ENCODE measurements around the gene AVPI1. TPM values are rescaled to one million over a fixed set of nuclear protein-coding genes. Genes with fewer than 3 reads are reported as not detected.
"Not testable (repeated sequence)": the region's sequence is repeated elsewhere in the genome, so short reads cannot be mapped to it uniquely, and the experiment has no call there.

Gene AVPI1
- total and polyA plus RNA-seq, 2 donors, result 7.5 to 21.2 TPM

GRCh38 chr10:97682042-97682441, 5.0 kb downstream of the AVPI1 start:
- Histone ChIP-seq H3K4me3 (ENCODE audit: low read depth, low read length) (no peak overlapping the region), H3K36me3 (ENCODE audit: insufficient read depth) (no peaks in the 10 kb centered on the region), H3K4me1 (ENCODE audit: insufficient read depth) (no peaks in the 10 kb centered on the region), H3K27ac (ENCODE audit: low read depth) (no peak overlapping the region)
- DNase-seq (ENCODE audit: extremely low spot score), result no peak
- 86% methylated on average over 4 of the region's 4 CpGs for WGBS

- Histone ChIP-seq H3K27ac (ENCODE audit: low read depth) (no peak overlapping the region), H3K4me3 (ENCODE audit: low read depth, low read length) (no peak overlapping the region), H3K4me1 (ENCODE audit: insufficient read depth) (no peaks in the 10 kb centered on the region), H3K36me3 (ENCODE audit: insufficient read depth) (no peaks in the 10 kb centered on the region)
- whole genome bisulfite sequencing, result 93% methylated on average over 16 of the region's 16 CpGs
- DNase-seq (ENCODE audit: extremely low spot score), result no peak
Measured at GRCh38 chr10:97679594-97679993, 7.4 kb downstream of the AVPI1 start.

GRCh38 chr10:97676770-97677581, 10.1 kb downstream of the AVPI1 start:
- Histone ChIP-seq H3K27ac (ENCODE audit: low read depth) (no peak overlapping the region), H3K36me3 (ENCODE audit: insufficient read depth) (no peaks in the 10 kb centered on the region), H3K4me3 (ENCODE audit: low read depth, low read length) (no peak overlapping the region), H3K4me1 (ENCODE audit: insufficient read depth) (no peaks in the 10 kb centered on the region)
- 91% methylated on average over 2 of the region's 2 CpGs for WGBS
- DNase-seq (ENCODE audit: extremely low spot score), result no peak

DNA sequence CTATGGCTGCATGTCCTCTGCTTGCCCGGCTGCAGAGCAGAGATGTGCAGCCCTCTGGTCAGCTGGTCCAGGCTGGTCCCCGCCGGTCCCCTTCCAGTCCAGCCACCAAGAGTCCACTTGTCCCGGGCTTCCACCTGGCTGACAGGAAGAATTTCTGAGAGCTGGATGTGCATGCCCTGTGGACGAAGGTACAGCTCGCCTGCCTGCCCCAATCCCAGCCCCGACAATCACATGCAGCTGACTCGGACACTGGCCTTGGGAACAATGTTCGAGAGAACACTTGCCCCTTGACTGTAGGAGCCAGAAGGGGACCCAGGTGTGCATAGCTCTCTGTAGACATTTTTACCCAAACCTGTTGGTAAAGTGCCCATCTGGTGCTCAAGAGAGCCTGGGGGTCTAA, 11.8 kb downstream of the AVPI1 start:
- H3K4me1 ChIP-seq (ENCODE audit: insufficient read depth), result no peaks in the 10 kb centered on the region
- no peak for DNase-seq (ENCODE audit: extremely low spot score)
- no peak overlapping the region for H3K27ac ChIP-seq (ENCODE audit: low read depth)
- WGBS, result 93% methylated on average over 9 of the region's 9 CpGs
- H3K4me3 ChIP-seq (ENCODE audit: low read depth, low read length), result no peak overlapping the region
- H3K36me3 ChIP-seq (ENCODE audit: insufficient read depth), result no peaks in the 10 kb centered on the region

DNA sequence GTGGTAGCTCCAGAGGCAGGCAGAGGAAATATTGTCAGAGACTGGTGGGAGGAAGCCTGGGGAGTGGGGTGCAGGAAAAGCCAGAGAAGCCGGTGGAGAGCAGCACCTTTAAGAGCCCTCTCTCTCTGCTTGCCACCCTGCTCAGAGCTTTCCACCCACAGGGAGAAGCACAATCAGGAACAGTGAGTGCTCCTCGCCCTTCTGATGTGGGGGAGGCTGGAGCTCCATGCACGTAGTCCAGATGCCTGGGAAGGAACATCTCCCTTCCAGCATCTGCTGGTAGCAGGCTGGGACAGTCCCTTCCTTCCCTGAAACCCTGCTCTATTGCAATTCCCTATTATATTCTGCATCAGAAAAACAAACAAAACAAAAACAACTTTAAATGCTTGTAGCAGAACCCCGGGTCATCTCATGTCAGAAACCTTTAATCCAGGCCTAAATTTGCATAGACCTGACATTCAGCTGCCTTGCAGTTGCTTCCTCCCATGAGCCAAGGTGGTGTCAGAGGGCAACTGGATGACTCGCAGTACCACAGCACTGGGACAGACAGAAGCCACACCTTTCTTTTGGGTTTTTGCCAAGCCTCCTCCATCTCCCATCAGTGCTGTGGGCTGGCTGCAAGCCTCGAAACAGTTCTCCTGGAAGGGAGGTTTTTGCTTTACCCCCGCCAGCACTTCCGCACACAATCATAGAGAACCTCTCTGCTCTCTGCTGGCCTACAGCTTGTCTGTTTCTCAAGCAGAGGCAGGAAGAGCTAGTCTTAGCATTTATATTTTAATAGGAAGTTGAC, 13.1 kb downstream of the AVPI1 start:
- no peak for DNase-seq (ENCODE audit: extremely low spot score)
- Histone ChIP-seq H3K4me3 (ENCODE audit: low read depth, low read length) (no peak overlapping the region), H3K4me1 (ENCODE audit: insufficient read depth) (no peaks in the 10 kb centered on the region), H3K27ac (ENCODE audit: low read depth) (no peak overlapping the region), H3K36me3 (ENCODE audit: insufficient read depth) (no peaks in the 10 kb centered on the region)
- WGBS, result 77% methylated on average over 8 of the region's 8 CpGs

DNA sequence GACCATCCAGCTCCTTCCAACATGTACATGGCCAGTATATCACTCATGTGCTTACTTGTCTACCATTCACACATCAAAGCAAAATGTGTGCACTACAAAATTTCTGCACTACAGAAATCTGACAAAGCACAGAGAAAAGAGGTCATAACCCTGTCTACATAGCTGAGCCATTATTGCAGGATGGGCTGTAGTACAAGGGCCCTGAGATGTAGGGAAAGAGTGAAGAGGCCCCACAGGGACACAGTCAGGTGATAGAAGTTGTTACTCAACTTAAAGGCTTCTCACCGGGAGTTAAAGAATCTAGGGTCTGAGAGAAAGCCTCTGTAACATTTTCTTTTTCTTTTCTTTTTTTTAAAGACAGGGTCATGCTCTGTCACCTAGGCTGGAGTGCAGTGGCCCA, 17.5 kb downstream of the AVPI1 start:
- Histone ChIP-seq H3K4me3 (ENCODE audit: low read depth, low read length) (no peak overlapping the region), H3K4me1 (ENCODE audit: insufficient read depth) (no peaks in the 10 kb centered on the region), H3K27ac (ENCODE audit: low read depth) (no peak overlapping the region), H3K36me3 (ENCODE audit: insufficient read depth) (peaks cover 2% of the 10 kb centered on the region)
- DNase-seq (ENCODE audit: extremely low spot score), result no peak
- WGBS, result 78% methylated on average over 1 of the region's 1 CpG

DNA sequence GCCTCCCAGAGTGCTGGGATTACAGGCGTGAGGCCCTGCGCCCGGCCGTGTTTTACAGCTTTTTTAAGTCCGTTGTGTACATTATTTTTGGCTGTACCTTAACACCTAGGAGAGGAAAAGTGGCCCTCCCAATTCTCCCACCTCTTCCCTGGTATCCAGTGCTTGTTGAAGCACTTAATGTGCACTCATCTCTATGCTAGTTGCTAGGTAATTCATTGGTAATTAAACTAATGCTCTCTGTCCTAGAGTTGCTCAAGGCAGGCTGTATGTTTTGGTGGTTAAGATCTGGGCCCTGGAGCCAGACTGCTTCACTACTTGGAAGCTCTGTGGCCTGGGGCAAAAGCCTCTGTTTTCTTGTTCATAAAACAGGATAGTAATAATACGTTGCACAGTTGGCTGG, 19.6 kb downstream of the AVPI1 start:
- WGBS, result 83% methylated on average over 6 of the region's 6 CpGs
- H3K4me1 ChIP-seq (ENCODE audit: insufficient read depth), result no peaks in the 10 kb centered on the region
- peaks cover 2% of the 10 kb centered on the region for H3K36me3 ChIP-seq (ENCODE audit: insufficient read depth)
- H3K27ac ChIP-seq (ENCODE audit: low read depth), result no peak overlapping the region
- no peak overlapping the region for H3K4me3 ChIP-seq (ENCODE audit: low read depth, low read length)
- DNase-seq (ENCODE audit: extremely low spot score), result no peak

GRCh38 chr10:97666992-97667391, 20.0 kb downstream of the AVPI1 start:
- no peak for DNase-seq (ENCODE audit: extremely low spot score)
- peaks cover 2% of the 10 kb centered on the region for H3K36me3 ChIP-seq (ENCODE audit: insufficient read depth)
- no peak overlapping the region for H3K4me3 ChIP-seq (ENCODE audit: low read depth, low read length)
- WGBS, result 93% methylated on average over 7 of the region's 7 CpGs
- no peak overlapping the region for H3K27ac ChIP-seq (ENCODE audit: low read depth)
- no peaks in the 10 kb centered on the region for H3K4me1 ChIP-seq (ENCODE audit: insufficient read depth)

GRCh38 chr10:97664282-97664850, 22.7 kb downstream of the AVPI1 start:
- Histone ChIP-seq H3K36me3 (ENCODE audit: insufficient read depth) (peaks cover 2% of the 10 kb centered on the region), H3K4me1 (ENCODE audit: insufficient read depth) (no peaks in the 10 kb centered on the region), H3K4me3 (ENCODE audit: low read depth, low read length) (no peak overlapping the region), H3K27ac (ENCODE audit: low read depth) (no peak overlapping the region)
- WGBS, result 86% methylated on average over 1 of the region's 1 CpG
- DNase-seq (ENCODE audit: extremely low spot score), result no peak

- no peaks in the 10 kb centered on the region for H3K4me1 ChIP-seq (ENCODE audit: insufficient read depth)
- no peak overlapping the region for H3K27ac ChIP-seq (ENCODE audit: low read depth)
- DNase-seq (ENCODE audit: extremely low spot score), result no peak
- WGBS, result 28% methylated on average over 1 of the region's 1 CpG
- peaks cover 3% of the 10 kb centered on the region for H3K36me3 ChIP-seq (ENCODE audit: insufficient read depth)
- H3K4me3 ChIP-seq (ENCODE audit: low read depth, low read length), result no peak overlapping the region
Measured at GRCh38 chr10:97659589-97659988, 27.5 kb downstream of the AVPI1 start.

DNA sequence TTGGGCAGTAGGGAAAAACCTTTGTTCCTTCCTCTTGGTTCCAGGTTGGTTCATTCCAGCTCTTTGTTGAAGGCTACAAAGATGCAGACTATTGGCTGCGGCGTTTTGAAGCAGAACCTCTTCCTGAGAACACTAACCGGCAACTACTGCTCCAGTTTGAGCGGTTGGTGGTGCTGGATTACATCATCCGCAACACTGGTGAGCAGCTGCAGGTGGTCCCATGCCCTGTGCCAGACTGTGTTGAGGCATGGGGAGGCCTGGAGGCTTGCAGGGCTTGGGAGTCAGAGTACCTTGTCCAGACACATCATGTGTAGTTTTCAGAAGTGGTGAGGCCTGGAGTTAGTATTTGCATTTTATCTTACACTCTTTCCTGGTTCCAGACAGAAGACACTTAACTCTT, 30.3 kb downstream of the AVPI1 start:
- Histone ChIP-seq H3K4me3 (ENCODE audit: low read depth, low read length) (no peak overlapping the region), H3K4me1 (ENCODE audit: insufficient read depth) (no peaks in the 10 kb centered on the region), H3K36me3 (ENCODE audit: insufficient read depth) (peaks cover 6% of the 10 kb centered on the region), H3K27ac (ENCODE audit: low read depth) (no peak overlapping the region)
- 94% methylated on average over 5 of the region's 5 CpGs for WGBS
- no peak for DNase-seq (ENCODE audit: extremely low spot score)

GRCh38 chr10:97651773-97652172, 35.3 kb downstream of the AVPI1 start:
- peaks cover 4% of the 10 kb centered on the region for H3K36me3 ChIP-seq (ENCODE audit: insufficient read depth)
- H3K27ac ChIP-seq (ENCODE audit: low read depth), result no peak overlapping the region
- WGBS, result 84% methylated on average over 3 of the region's 3 CpGs
- no peaks in the 10 kb centered on the region for H3K4me1 ChIP-seq (ENCODE audit: insufficient read depth)
- no peak overlapping the region for H3K4me3 ChIP-seq (ENCODE audit: low read depth, low read length)
- DNase-seq (ENCODE audit: extremely low spot score), result no peak

- no peak overlapping the region for H3K27ac ChIP-seq (ENCODE audit: low read depth)
- DNase-seq (ENCODE audit: extremely low spot score), result no peak
- H3K4me1 ChIP-seq (ENCODE audit: insufficient read depth), result no peaks in the 10 kb centered on the region
- WGBS, result 92% methylated on average over 3 of the region's 3 CpGs
- H3K4me3 ChIP-seq (ENCODE audit: low read depth, low read length), result no peak overlapping the region
- peaks cover 3% of the 10 kb centered on the region for H3K36me3 ChIP-seq (ENCODE audit: insufficient read depth)
Measured at GRCh38 chr10:97650726-97651125, 36.3 kb downstream of the AVPI1 start.

GRCh38 chr10:97649405-97649750, 37.7 kb downstream of the AVPI1 start:
- not testable (repeated sequence) for DNase-seq (ENCODE audit: extremely low spot score); H3K36me3 ChIP-seq (ENCODE audit: insufficient read depth); H3K27ac ChIP-seq (ENCODE audit: low read depth); H3K4me1 ChIP-seq (ENCODE audit: insufficient read depth); H3K4me3 ChIP-seq (ENCODE audit: low read depth, low read length)
- WGBS, result 92% methylated on average over 4 of the region's 4 CpGs

All from urinary bladder (tissue), 4 donors.